ENCODE results near the gene SLC9C2.
"Not testable (repeated sequence)": the region's sequence is repeated elsewhere in the genome, so short reads cannot be mapped to it uniquely, and the experiment has no call there.

Gene SLC9C2

DNA sequence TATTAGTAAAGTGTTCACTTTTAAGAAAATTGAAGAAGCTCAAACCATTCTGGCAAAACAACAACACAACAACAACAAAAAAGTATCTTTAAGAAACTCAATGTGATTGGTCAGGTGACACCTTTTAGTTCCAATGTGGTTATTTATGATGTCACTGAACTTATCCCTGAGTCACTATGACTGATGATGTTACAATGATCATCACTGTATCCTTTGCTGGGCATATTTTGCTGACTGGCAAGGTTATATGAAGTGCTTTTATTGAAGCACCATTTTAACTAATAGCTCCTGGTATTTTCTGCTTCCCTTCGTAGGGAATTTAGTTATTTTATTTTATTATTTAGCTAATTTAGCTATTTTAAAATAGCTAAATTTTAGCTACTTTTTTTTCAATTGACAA lies 32.2 kb upstream of the SLC9C2 start, which contains the start of gene TEX50:
TSS of gene TEX50 (plus strand) at position 223 of the 400 bp plus-strand sequence. CDS start 184 bp downstream, outside the sequence.
- H3K27ac ChIP-seq: no peak within 1 kb of the TSS
- TF ChIP-seq, protein P1, sequence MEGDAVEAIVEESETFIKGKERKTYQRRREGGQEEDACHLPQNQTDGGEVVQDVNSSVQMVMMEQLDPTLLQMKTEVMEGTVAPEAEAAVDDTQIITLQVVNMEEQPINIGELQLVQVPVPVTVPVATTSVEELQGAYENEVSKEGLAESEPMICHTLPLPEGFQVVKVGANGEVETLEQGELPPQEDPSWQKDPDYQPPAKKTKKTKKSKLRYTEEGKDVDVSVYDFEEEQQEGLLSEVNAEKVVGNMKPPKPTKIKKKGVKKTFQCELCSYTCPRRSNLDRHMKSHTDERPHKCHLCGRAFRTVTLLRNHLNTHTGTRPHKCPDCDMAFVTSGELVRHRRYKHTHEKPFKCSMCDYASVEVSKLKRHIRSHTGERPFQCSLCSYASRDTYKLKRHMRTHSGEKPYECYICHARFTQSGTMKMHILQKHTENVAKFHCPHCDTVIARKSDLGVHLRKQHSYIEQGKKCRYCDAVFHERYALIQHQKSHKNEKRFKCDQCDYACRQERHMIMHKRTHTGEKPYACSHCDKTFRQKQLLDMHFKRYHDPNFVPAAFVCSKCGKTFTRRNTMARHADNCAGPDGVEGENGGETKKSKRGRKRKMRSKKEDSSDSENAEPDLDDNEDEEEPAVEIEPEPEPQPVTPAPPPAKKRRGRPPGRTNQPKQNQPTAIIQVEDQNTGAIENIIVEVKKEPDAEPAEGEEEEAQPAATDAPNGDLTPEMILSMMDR (conservative IDR thresholded peaks at IDR 0.05): no peak

DNA sequence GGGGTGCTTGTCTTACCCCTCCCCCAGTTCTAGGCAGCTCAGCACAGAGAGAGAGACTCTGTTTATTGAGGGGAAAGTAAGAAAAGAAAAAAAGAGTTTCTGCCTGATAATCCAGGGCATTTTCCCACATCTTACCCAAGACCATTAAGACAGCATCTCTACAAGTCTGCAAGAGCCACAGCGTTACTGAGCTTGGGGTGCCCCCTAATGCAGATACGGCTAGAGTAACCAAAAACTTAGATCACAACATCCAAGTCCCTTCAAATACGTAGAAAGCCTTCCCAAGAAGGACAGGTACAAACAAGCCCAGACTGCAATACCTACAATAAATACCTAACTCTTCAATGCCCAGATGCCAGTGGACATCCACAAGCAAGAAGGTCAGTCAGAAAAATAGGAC lies 26.0 kb upstream of the SLC9C2 start:
- H3K27ac ChIP-seq: no peak overlapping the region
- TF ChIP-seq, protein P1 (conservative IDR thresholded peaks at IDR 0.05): no peak

DNA sequence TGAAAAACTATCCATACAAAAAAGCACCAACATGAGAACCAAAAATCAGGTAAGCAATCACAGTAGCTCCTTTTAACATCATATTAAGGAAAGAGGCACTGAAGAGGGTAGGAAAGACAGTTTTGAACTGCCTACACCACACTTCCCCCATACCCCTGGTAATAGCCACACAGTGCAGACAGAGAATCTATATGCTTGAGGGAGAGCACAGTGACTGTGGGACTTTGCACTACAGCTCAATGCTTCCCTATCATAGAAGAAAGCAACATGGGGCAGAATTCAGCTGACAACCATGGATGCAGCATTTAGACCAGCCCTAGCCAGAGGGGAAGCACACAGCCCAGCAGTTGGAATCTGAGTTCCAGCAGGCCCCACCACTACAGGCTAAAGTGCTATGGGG lies 24.4 kb upstream of the SLC9C2 start:
- no peak overlapping the region for H3K27ac ChIP-seq
- TF ChIP-seq, protein P1 (conservative IDR thresholded peaks at IDR 0.05): no peak

DNA sequence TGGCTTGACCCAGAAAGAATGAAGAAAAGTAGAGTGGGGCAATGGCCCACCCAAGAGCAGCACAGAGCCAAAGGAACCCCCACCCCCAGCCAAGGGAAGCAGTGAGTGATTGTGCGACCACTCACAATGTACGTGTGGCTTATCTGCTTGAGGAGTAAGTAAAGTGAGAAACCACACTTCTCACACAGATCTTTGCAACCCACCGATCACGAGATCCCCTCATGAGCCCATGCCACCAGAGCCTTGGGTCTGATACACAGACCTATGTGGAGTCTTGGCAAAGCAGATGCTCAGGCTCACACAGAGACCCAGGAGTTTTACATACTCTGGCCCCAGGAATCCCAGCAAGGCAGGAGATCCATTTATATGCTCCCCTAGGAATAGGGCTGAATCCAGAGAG lies 14.0 kb upstream of the SLC9C2 start:
- no peak overlapping the region for H3K27ac ChIP-seq
- TF ChIP-seq, protein P1 (conservative IDR thresholded peaks at IDR 0.05): no peak

DNA sequence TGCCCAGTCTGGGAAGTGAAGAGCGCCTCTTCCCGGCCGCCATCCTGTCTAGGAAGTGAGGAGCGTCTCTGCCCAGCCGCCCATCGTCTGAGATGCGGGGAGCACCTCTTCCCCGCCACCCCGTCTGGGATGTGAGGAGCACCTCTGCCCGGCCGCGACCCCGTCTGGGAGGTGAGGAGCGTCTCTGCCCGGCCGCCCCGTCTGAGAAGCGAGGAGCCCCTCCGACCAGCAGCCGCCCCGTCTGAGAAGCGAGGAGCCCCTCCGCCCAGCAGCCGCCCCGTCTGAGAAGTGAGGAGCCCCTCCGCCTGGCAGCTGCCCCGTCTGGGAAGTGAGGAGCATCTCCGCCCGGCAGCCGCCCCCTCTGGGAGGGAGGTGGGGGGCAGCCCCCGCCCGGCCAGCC lies 10.2 kb upstream of the SLC9C2 start:
- H3K27ac ChIP-seq: not testable (repeated sequence)

DNA sequence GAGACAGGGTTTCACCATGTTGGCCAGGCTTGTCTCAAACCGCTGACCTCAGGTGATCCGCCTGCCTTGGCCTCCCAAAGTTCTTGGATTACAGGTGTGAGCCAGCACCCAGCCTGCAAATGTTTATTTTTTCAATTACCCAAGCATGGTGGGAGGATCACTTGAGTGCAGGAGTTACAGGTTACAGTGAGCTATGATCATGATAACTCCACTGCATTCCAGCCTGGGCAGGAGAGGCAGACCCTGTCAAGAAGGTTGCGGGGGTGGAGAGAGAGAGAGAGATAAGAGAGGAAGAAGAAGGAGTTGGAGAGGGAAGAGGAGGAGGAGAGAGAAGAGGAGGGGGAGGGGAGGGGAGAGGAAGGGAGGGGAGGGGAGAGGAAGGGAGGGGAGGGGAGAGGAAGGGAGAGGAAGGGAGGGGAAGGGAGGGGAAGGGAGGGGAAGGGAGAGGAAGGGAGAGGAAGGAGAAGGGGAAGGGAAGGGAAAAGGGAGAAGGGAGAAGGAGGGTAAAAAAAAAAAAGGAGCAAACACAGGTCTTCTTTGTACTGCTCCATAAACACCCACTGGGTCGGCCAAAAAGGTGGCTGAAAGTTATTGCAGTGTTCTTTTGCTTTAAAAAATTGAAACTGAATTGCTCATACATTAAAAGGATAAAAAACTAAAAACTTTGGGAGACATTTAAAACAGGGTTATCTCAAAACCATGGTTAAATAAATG lies 5.8 kb upstream of the SLC9C2 start:
- TF ChIP-seq, protein P1 (conservative IDR thresholded peaks at IDR 0.05): no peak
- no peak overlapping the region for H3K27ac ChIP-seq

DNA sequence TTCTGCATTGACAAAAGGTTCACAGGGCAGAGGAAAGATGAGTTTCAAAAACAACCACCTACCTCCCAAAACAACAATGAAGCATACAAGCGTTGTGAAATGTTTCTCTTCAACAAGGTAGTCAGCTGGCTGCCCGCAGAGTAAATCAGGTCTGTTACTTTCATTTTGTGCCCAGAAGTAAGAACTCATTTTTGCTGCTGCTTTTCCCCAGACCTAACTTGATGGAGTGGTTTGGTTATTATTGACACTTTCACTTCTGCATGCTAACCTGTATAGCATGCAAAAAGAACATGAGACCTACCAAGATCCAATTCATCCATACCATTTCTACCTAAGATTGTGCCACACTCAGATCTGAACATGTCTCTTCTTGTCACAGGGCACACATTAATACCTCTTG lies 1.3 kb downstream of the SLC9C2 start:
- TF ChIP-seq, protein P1 (conservative IDR thresholded peaks at IDR 0.05): no peak
- no peak overlapping the region for H3K27ac ChIP-seq

DNA sequence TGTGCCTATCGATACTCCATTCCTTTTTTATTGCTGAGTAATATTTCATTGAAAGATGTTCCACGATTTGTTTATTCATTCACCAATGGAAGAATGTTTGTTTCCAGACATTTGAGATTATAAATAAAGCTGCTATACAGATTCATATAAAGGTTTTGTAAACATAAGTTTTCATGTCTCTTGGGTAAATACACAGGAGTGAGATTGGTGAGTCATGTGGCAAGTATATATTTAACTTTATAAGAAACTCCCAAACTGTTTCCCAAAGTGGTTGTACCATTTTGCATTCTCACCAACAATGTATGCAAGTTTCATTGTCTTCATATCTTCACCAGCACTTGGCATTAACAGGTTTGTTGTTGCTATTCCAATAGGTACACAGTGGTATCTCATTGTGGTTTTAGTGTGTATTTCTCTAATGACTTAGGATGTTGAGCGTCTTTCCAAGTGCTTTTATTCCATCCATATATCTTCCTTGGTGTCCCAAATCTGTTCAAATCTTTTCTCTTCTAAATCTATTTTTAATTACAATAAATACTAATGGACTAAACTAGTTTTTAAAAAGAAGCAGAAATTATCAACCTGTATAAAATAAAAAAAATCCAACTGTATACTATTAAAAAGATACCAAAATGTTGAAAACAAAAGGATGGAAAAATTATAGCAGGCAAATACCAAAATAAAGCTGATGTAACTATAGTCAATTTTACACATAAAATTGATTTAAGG lies 6.6 kb downstream of the SLC9C2 start:
- no peak overlapping the region for H3K27ac ChIP-seq
- TF ChIP-seq, protein P1 (conservative IDR thresholded peaks at IDR 0.05): no peak

DNA sequence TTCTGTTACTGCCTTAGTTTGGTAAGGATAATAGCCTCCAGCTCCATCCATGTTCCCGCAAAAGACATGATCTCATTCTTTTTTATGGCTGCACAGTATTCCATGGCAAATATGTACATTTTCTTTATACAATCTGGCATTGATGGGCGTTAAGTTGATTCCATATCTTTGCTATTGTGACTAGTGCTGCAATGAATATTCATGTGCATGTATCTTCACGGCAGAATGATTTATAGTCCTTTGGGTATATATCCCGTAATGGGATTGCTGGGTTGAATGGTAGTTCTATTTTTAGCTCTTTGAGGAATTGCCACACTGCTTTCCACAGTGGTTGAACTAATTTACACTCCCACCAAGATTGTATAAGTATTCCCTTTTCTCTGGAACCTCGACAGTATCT lies 11.7 kb downstream of the SLC9C2 start:
- H3K27ac ChIP-seq: not testable (repeated sequence)
